22Rv1 (cell line): Measurements from ENCODE around the gene ELF2.

ENCODE experiments used
- ZFX ChIP-seq: fragments of 450-650 bp; IDR thresholded peaks from 2 replicates; pipeline ENCODE4 v1.6.1; 2017; ENCODE audit warnings: antibody characterized with exemption, borderline replicate concordance
- TF ChIP-seq, protein P1 (sequence below): fragments of 450-650 bp; IDR thresholded peaks from 2 replicates; pipeline ENCODE4 v1.5.1; 2017; ENCODE audit warnings: mild to moderate bottlenecking

DNA sequence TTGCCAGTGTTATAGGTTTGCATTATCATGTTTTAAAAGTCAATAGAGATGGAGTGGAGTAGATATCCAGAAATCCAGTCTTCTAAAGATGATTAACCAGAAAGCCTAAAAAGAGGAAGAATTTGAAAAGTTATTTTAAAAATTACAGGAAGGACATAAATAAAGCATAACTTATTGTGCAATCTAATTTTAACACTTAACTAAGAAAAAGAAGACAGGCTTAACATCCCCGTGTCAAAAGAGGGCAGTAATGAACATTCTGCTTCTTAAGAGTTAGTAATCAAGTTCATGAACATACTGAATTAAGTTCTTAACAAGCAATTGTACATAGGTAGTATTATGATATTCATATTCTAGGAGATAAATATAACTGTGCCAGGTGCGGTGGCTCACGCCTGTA is 39.3 kb downstream of the ELF2 start:
- TF ChIP-seq, protein P1, sequence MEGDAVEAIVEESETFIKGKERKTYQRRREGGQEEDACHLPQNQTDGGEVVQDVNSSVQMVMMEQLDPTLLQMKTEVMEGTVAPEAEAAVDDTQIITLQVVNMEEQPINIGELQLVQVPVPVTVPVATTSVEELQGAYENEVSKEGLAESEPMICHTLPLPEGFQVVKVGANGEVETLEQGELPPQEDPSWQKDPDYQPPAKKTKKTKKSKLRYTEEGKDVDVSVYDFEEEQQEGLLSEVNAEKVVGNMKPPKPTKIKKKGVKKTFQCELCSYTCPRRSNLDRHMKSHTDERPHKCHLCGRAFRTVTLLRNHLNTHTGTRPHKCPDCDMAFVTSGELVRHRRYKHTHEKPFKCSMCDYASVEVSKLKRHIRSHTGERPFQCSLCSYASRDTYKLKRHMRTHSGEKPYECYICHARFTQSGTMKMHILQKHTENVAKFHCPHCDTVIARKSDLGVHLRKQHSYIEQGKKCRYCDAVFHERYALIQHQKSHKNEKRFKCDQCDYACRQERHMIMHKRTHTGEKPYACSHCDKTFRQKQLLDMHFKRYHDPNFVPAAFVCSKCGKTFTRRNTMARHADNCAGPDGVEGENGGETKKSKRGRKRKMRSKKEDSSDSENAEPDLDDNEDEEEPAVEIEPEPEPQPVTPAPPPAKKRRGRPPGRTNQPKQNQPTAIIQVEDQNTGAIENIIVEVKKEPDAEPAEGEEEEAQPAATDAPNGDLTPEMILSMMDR: no peak
- TF ChIP-seq ZFX: no peak
